K562 (cell line): ENCODE results near the gene S100A2. TPM values are rescaled to one million over a fixed set of nuclear protein-coding genes. Genes with fewer than 3 reads are reported as not detected.

Source experiments
- BRD4 ChIP-seq: fragments of 200-600 bp; sonication (generic); IDR thresholded peaks from 2 replicates; pipeline ENCODE4 v1.6.1; 2017; ENCODE audit warnings: inconsistent platforms
- CBFA2T3 ChIP-seq: fragments of 450-650 bp; IDR thresholded peaks from 2 replicates; pipeline ENCODE4 v1.6.1; 2017
- CREB1 ChIP-seq, 2 experiments: sonication (generic) in 1 of 2; formaldehyde crosslinking in 1 of 2; IDR thresholded peaks; 2 replicates each; pipeline versions ENCODE4 v1.6.1 to v1.8.0; 2012 to 2022; ENCODE audit warnings: inconsistent platforms in 1 of 2, mild to moderate bottlenecking in 1 of 2, missing genetic modification reagents in 1 of 2, moderate library complexity in 1 of 2
- DLX4 ChIP-seq: fragments of 250-450 bp; sonication (Bioruptor Pico); IDR thresholded peaks from 2 replicates; pipeline ENCODE4 v1.6.1; 2021; ENCODE audit warnings: mild to moderate bottlenecking
- DPF2 ChIP-seq: fragments of 450-650 bp; IDR thresholded peaks from 2 replicates; pipeline ENCODE4 v1.6.1; 2016
- EP400 ChIP-seq: fragments of 450-650 bp; IDR thresholded peaks from 2 replicates; pipeline ENCODE4 v1.6.1; 2017; ENCODE audit warnings: antibody characterized with exemption, mild to moderate bottlenecking, moderate library complexity
- GTF2E2 ChIP-seq: fragments of 200-800 bp; sonication (Bioruptor generic); IDR thresholded peaks from 2 replicates; pipeline ENCODE4 v1.6.1; 2016; ENCODE audit warnings: missing genetic modification characterization, missing compliant biosample characterization
- HMBOX1 ChIP-seq: sonication (generic); IDR thresholded peaks from 2 replicates; pipeline ENCODE4 v1.6.1; 2016
- HMG20B ChIP-seq: fragments of 250-450 bp; sonication (Bioruptor Pico); IDR thresholded peaks from 2 replicates; pipeline ENCODE4 v1.5.0; 2021; ENCODE audit warnings: mild to moderate bottlenecking
- JUNB ChIP-seq: fragments of 450-650 bp; formaldehyde crosslinking; conservative IDR thresholded peaks from 2 replicates; pipeline ENCODE4 v1.4.0; 2020; ENCODE audit warnings: mild to moderate bottlenecking
- MCM2 ChIP-seq: fragments of 450-650 bp; IDR thresholded peaks from 2 replicates; pipeline ENCODE4 v1.6.1; 2017; ENCODE audit warnings: low read depth, mild to moderate bottlenecking
- NCOA6 ChIP-seq: fragments of 450-650 bp; IDR thresholded peaks from 2 replicates; pipeline ENCODE4 v1.6.1; 2017; ENCODE audit warnings: mild to moderate bottlenecking
- POLR2G ChIP-seq: fragments of 200-400 bp; formaldehyde crosslinking; IDR thresholded peaks from 2 replicates; pipeline ENCODE4 v1.6.1; 2017; ENCODE audit warnings: low read depth, mild to moderate bottlenecking, antibody characterized with exemption, low read length, moderate library complexity
- PREB ChIP-seq: sonication (generic); formaldehyde crosslinking; IDR thresholded peaks from 2 replicates; pipeline ENCODE4 v1.8.1; 2023; ENCODE audit warnings: mild to moderate bottlenecking, missing genetic modification reagents
- PRPF4 ChIP-seq: fragments of 200-400 bp; formaldehyde crosslinking; IDR thresholded peaks from one replicate; pipeline ENCODE4 v1.6.1; 2017; ENCODE audit warnings: low read length, low read depth, mild to moderate bottlenecking; ENCODE audit not compliant: insufficient read depth, poor library complexity, severe bottlenecking
- RNF2 ChIP-seq: sonication (generic); IDR thresholded peaks from 2 replicates; pipeline ENCODE4 v1.6.1; 2016
- SREBF2 ChIP-seq: sonication (generic); formaldehyde crosslinking; IDR thresholded peaks from 2 replicates; pipeline ENCODE4 v1.4.0; 2020; ENCODE audit warnings: mild to moderate bottlenecking, missing genetic modification reagents
- TGIF2 ChIP-seq: sonication (generic); formaldehyde crosslinking; IDR thresholded peaks from 2 replicates; pipeline ENCODE4 v1.8.1; 2022; ENCODE audit warnings: mild to moderate bottlenecking, missing genetic modification reagents, moderate library complexity
- ZBTB2 ChIP-seq: fragments of 450-650 bp; IDR thresholded peaks from 2 replicates; pipeline ENCODE4 v1.6.1; 2016; ENCODE audit warnings: antibody characterized with exemption
- ZC3H11A ChIP-seq: IDR thresholded peaks from 2 replicates; pipeline ENCODE4 v1.6.1; 2012; ENCODE audit warnings: low read depth, low read length, improper control_type of control experiment
- ZNF280B ChIP-seq: fragments of 250-450 bp; sonication (Bioruptor Pico); IDR thresholded peaks from 2 replicates; pipeline ENCODE4 v1.5.1; 2021; ENCODE audit warnings: mild to moderate bottlenecking
- ZNF431 ChIP-seq: sonication (generic); formaldehyde crosslinking; IDR thresholded peaks from 2 replicates; pipeline ENCODE4 v1.8.0; 2022; ENCODE audit warnings: mild to moderate bottlenecking, missing genetic modification reagents
- ZNF551 ChIP-seq: fragments of 250-450 bp; sonication (Bioruptor Pico); IDR thresholded peaks from 2 replicates; pipeline ENCODE4 v1.5.0; 2021; ENCODE audit warnings: mild to moderate bottlenecking, moderate library complexity
- ZNF717 ChIP-seq: fragments of 250-450 bp; sonication (Bioruptor Pico); IDR thresholded peaks from 2 replicates; pipeline ENCODE4 v1.5.0; 2021
- polyA plus RNA-seq, 8 experiments: library from polyadenylated mRNA; depleted of rRNA in 4 of 8; stranded (reverse) in 5 of 8; unstranded in 3 of 8; fragments of >200 nt; fragmentation: Nextera tagmentation in 2 of 8; fragmentation: Illumina TruSeq in 1 of 8; extraction: Ambion mirVana in 2 of 8; extraction: Trizol in 1 of 8; gene quantifications; 2 replicates each; pipeline versions ENCODE4 v1.2.1 to v1.2.3, GENCODE V29; 2011 to 2014; ENCODE audit warnings: inconsistent platforms in 1 of 8, missing spikeins in 1 of 8
- total RNA-seq, 7 experiments: library from RNA; depleted of rRNA in 6 of 7; stranded (reverse); fragments of >200 nt in 6 of 7; fragmentation: Illumina TruSeq in 2 of 7; extraction: Trizol in 2 of 7; gene quantifications; 2 replicates each; pipeline versions ENCODE4 v1.2.1 to v1.2.3, GENCODE V29; 2011 to 2021; ENCODE audit warnings: low replicate concordance in 1 of 7

The S100A2 gene
- total and polyA plus RNA-seq, 9 of the 15 experiments (the other 6 are each of a cell fraction or from before 2014, with no cell fraction given): 0.28 to 0.65 (median 0.44) TPM; not detected in 4

GRCh38 chr1:153566414-153567371, 1.0 kb upstream of the S100A2 start (continued):
- no peak for TF ChIP-seq ZNF280B
- TF ChIP-seq NCOA6: peak; percentile 42; the same call in 1 of the 2 replicates
- TF ChIP-seq ZC3H11A: no peak
- no peak; the same call in 1 of the 2 replicates for TF ChIP-seq HMBOX1
- no peak for TF ChIP-seq GTF2E2 (tag)
- no peak for TF ChIP-seq MCM2
- TF ChIP-seq SREBF2 (CRISPR knock-in tag): no peak
- TF ChIP-seq ZNF717 (CRISPR knock-in tag): no peak
- no peak for TF ChIP-seq CREB1 (IDR thresholded peaks at IDR 0.05)
- peak; percentile 63; the same call in 1 of the 2 replicates for TF ChIP-seq CREB1 (CRISPR knock-in tag; IDR thresholded peaks at IDR 0.05)
- TF ChIP-seq ZNF431 (CRISPR knock-in tag): no peak
- no peak for TF ChIP-seq DLX4 (CRISPR knock-in tag)
- peak; percentile 42; the same call in 1 of the 2 replicates for TF ChIP-seq JUNB
- TF ChIP-seq TGIF2: no peak
- peak; percentile 76 for TF ChIP-seq EP400
- TF ChIP-seq PREB: no peak
- peak; percentile 75 for TF ChIP-seq POLR2G
- no peak for TF ChIP-seq ZNF551 (CRISPR knock-in tag)
- peak; percentile 93 for TF ChIP-seq RNF2
- peak; percentile 98 for TF ChIP-seq DPF2
- TF ChIP-seq BRD4: no peak; the same call in none of the 2 replicates
- TF ChIP-seq ZBTB2: peak; percentile 93
- TF ChIP-seq CBFA2T3: peak; percentile 85
- TF ChIP-seq HMG20B (CRISPR knock-in tag): no peak
- no peak for TF ChIP-seq PRPF4
